HG03108 (cell line): Measurements from ENCODE around the gene PMM1.
"Not testable (repeated sequence)": the region's sequence is repeated elsewhere in the genome, so short reads cannot be mapped to it uniquely, and the experiment has no call there.

Source experiments
- ATAC-seq: cut with Tn5 transposase; IDR thresholded peaks from one replicate; pipeline ENCODE4 v1.9.1; 2021; ENCODE audit warnings: moderate library complexity; ENCODE audit not compliant: unreplicated experiment

PMM1 gene

DNA sequence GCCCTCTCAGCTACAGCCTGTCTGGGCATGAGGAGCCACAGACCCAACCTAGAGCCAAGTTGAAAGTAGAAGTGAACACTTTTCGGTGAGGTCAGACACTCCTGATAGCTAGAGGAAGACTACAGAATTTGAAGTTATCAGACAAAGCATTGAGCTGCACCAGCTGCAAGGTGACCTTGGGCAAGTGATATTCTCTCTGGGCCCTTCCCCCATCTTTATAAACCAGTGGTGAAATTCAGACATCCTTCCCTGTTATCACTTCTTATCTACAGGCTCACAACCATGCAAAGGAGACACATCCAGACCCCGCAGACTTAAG is 8.0 kb upstream of the PMM1 start:
- no peak for ATAC-seq

- no peak for ATAC-seq
These were observed 7.4 kb upstream of the PMM1 start for GRCh38 chr22:41596776-41597634.

GRCh38 chr22:41595703-41596102 is 6.1 kb upstream of the PMM1 start:
- ATAC-seq: no peak

DNA sequence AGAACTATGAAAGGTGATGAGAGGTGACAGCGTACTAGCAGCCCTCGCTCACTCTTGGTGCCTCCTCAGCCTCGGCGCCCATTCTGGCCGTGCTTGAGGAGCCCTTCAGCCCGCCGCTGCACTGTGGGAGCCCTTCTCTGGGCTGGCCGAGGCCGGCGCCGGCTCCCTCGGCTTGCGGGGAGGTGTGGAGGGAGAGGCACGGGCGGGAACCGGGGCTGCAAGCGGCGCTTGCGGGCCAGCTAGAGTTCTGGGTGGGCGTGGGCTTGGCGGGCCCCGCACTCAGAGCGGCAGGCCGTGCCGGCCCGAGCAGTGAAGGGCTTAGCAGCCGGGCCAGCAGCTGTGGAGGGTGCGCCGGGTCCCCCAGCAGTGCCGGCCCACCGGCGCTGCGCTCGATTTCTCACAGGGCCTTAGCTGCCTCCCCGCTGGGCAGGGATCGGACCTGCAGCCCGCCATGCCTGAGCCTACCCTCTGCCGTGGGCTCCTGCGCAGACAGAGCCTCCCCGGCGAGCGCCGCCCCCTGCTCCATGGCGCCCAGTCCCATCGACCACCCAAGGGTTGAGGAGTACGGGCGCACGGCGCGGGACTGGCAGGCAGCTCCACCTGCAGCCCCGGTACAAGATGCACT is 3.8 kb upstream of the PMM1 start:
- ATAC-seq: not testable (repeated sequence)

GRCh38 chr22:41587347-41587723 is 2.3 kb downstream of the PMM1 start:
- ATAC-seq: no peak

- no peak for ATAC-seq
These were observed 3.7 kb downstream of the PMM1 start for GRCh38 chr22:41585898-41586297.

DNA sequence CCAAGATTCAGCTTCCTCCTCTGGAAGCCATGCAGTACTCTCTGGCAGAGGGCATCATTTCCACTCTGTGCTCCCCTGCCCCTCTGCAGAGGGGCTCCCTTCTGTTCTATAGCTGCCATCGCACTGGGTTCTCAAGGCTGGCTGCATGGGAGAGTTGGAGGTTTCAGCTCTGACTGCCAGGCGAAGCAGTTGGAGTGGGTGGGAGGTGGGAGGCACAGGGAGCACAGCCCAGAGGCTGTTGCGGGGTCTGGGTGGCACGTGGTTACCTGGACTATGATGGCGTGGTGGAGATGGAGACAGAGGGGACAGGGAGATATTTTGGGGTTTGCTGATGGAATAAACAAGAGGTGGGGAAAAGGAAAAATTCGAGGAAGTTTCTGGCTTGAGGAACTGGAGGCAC is 4.8 kb downstream of the PMM1 start:
- ATAC-seq: no peak

DNA sequence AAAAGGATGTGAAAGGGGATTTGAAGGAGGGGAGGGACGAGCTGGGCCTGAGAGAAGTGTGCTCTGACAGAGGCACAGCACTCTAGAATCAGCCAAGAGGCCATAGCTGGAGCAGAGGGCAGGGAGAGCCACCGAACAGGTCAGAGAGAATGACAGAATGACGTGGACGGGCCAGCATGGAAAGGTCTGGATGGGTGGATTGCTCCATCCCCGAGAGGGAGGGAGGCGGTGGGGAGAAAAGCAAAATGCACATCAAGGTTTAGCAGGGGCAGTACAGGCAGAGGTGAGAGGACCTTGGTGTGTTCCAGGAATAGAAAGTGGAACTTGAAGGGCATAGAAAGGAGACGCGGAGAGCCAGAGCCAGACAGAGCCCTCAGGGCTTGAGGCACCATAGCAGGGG is 6.9 kb downstream of the PMM1 start:
- ATAC-seq: no peak

DNA sequence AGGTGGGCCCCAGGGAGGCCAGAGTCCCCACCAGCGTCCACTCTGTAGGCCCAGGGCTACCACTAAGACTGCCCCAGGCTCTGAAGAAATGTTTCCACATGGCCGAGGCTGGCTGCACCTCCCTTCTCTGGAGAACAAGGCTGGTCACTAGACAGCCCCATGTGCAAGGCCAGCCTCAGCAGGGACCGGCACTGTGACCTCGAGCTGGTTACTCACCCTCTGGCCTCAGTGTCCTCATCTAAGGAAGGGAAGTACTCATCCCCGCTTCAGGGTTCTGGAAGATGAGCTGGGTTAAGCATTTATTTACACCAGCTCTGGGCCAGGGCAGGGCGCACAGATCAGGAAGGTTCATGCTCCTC is 9.7 kb downstream of the PMM1 start:
- ATAC-seq: no peak

DNA sequence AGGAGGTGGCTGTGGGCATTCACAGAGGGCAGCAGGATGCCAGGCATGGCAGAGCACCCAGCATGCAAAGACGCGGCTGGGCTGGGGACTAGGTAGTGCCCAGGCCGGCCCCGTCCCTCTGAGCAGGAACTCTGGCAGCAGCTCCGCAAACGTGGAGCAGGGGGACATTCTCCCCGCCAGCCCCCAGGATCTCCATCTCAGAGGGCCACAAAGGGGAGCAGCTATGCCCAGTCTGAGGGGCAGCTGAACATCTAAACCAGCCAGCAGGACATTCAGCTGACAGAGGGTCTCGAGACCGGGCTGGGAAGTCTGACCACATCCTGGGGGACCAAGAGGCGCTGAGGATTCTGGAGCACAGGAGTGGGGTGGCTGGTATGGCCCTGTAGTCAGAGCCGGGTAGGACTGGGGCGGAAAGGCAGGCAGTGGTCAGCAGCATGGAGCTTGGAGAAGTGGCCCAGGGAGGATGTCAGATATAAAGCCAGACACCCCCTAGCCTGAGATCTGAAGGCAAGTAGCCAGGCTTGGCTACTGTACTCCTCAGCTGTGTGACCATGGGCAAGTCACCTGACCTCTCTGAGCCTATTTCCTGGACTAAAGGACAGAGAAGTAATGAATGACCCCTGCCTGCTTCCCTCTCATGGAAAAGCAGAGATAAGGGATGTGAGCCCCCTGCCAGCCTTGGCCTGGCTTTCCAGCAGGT is 10.2 kb downstream of the PMM1 start:
- ATAC-seq: no peak

DNA sequence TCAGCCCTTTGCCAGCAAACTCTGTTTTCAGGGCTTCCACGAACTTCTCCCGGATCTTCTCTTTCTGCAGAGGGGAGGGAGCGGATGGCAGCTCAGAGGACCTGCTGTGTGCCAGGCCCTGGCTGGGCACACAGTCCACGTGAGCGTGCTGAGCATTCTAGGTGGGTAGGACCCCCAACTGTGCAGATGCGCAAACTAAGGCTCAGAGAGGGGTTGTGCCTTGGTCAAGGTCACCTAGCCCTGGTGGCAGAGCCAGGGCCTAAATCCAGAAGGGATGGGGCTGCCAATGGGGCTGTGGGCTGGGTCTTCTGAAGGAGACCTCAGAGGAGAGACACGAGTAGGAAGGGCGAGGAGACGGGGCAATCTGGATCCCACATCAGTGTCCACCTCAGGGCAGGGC is 10.8 kb downstream of the PMM1 start:
- no peak for ATAC-seq

GRCh38 chr22:41578114-41578513 is 11.5 kb downstream of the PMM1 start:
- no peak for ATAC-seq

DNA sequence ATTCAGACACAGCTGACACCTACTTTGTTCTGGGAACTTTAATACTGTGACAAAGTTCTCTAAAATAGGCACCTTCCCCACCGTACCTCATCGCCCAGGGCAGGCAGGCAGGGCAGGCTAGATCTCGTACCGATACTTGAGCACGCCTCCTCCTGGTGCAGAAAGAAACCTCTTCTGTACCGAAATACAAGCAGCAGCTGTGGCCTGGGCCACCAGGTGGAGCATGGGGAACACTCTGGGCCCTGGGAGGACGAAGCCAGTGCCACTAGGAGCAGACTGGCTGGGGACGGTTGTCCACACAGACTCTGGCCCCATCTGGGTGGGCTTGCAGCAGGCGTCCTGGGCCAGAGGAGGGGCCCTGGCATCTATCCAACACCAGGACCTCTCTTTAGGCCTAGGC is 12.8 kb downstream of the PMM1 start:
- ATAC-seq: no peak

DNA sequence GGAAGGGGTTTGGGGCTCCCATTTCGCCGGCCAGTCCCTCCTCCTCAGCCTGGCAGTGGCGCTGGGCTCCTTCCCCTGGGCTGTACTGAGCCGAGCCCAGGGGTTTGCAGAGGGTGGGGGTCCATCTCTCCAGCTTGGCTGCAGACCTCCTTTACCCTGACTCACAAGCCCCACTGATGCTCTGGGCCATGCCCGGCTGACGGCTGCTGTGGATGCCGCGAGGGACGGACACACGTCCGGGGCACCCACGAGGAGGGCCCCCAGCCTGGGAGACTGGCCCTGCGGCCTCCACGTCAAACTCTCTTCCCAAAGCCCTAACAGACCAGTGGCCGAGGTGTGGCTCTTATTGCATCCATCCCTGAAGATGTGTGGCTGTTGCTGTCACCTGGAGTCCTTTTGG is 14.1 kb downstream of the PMM1 start:
- no peak for ATAC-seq

- no peak for ATAC-seq
These were observed 14.7 kb downstream of the PMM1 start for GRCh38 chr22:41574847-41575381.

DNA sequence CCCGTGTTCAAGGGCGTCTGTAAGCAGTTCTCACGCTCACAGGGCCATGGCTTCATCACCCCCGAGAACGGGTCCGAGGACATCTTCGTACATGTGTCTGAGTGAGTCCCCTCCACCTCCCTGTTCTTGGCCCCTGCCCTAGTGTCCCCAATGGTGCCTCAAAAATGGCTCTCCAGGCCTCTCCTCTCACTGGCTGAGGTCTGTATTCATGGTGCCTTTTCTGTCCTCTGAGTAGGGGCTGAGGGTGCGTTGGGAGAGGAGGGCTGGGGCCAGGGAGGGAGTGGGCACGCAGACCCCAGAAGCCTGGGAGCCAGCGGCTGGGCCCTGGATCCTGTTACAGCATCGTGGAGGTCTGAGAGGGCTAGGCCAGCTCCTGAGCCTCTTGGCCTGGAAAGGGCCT is 16.0 kb downstream of the PMM1 start:
- ATAC-seq: no peak

DNA sequence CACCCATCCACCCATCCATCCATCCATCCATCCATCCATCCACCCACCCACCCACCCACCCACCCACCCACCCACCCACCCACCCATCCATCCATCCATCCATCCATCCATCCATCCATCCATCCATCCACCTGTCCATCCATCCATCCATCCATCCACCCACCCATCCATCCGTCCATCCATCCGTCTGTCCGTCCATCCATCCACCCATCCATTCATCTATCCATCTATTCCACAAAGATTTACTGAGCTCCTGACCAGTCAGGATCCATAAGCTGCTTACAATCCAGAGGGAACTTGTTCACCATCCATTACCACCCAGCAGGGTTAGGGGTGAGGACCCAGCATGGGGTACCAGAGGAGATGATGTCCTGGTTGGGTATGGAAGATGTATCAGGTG is 17.3 kb downstream of the PMM1 start:
- ATAC-seq: not testable (repeated sequence)

DNA sequence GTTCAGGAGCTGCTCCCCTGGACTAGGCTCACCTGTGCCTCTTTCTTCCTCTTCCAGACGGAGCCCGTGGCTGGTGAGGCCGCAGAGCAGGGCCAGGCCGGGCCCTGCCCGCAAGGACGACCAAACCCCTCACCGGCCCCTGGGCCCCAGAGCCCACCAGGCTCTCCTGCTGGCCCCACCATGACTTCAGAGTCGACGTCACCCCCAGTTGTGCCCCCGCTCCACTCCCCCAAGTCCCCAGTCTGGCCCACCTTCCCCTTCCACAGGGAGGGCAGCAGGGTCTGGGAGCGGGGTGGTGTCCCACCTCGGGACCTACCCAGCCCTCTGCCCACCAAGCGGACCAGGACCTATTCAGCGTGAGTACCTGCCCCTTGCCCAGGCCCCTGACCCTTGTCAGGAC is 17.9 kb downstream of the PMM1 start:
- ATAC-seq: no peak

DNA sequence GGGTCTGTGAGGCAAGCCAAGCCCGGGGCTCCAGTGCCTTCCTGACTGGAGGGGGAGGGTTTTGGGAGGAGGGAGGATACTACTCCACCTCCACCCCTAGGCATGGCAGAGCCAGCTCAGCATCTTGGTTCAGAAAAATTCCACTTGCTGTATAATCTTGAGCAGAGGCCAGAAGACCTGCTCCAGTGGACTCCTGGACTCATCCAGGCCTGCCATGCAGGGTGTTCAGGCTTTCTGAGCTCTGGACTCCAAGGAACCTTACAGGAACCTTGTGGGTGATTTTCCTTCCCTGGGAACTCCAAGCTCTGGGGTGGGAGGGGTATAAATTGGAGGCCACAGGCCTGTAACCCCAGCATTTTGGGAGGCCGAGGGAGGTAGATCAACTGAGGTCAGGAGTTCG is 19.4 kb downstream of the PMM1 start:
- no peak for ATAC-seq

DNA sequence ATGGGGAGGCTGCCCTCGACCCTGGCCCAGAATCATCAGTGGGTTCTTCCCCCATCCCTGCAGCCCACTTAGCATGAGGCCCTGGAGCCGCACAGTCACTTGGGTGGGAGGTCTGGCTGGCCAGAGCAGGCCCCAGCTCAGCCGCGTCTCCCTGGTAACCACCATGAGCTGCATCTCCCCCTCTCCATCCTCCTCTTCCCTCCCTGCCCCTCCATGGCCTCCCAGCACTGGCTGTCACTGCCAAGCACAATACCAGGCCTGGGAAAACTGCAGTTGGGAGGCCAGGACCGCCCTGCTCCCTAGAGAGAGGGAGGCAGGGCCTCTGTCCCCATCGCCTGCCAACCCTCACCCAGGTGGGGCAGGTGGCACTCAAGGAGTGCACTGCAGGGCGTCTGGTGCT is 20.8 kb downstream of the PMM1 start:
- no peak for ATAC-seq

DNA sequence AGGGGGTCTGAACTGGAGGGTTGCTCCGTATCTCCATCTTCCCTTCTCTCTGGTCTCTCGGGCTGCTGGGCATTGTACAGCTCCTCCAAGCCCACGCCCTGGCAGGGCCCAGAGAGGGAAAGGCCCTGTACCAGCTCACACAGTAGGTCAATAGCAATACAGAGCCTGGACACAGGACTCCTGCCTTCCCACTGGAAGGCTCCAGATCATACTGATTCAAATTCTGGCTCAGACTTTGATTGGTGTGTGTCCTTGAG is 22.2 kb downstream of the PMM1 start:
- ATAC-seq: no peak

GRCh38 chr22:41565403-41566054 is 24.1 kb downstream of the PMM1 start:
- no peak for ATAC-seq
